Uterus (tissue), 4 donors: Measurements from ENCODE around the gene CHAD. TPM values are rescaled to one million over a fixed set of nuclear protein-coding genes. Genes with fewer than 3 reads are reported as not detected.

Source experiments
- DNase-seq, 2 donors: peaks; one replicate each; pipeline ENCODE4 v3.0.0-alpha.2; 2019 to 2020
- H3K27ac ChIP-seq, 2 donors: fragments of 200-600 bp; sonication (generic); 1 replicate in 1 of 2; 2 replicates in 1 of 2; pipeline ENCODE4 v1.5.1; 2016 to 2018
- H3K27me3 ChIP-seq, 2 donors: fragments of 200-600 bp; sonication (generic); one replicate each; pipeline ENCODE4 v1.5.1; 2018 to 2019; ENCODE audit warnings: control low read depth in 1 of 2
- H3K36me3 ChIP-seq, 2 donors: fragments of 200-600 bp; sonication (generic); one replicate each; pipeline ENCODE4 v1.5.1; 2019; ENCODE audit warnings: control low read depth in 1 of 2
- H3K4me1 ChIP-seq, 2 donors: fragments of 200-600 bp; sonication (generic); one replicate each; pipeline ENCODE4 v1.5.1; 2018 to 2019; ENCODE audit warnings: control low read depth in 1 of 2
- H3K4me3 ChIP-seq, 2 donors: fragments of 200-600 bp; sonication (generic); 1 replicate in 1 of 2; 2 replicates in 1 of 2; pipeline ENCODE4 v1.5.1; 2018 to 2019; ENCODE audit warnings: mild to moderate bottlenecking in 1 of 2
- H3K9me3 ChIP-seq, 2 donors: fragments of 200-600 bp; sonication (generic); one replicate each; pipeline ENCODE4 v1.5.1; 2019; ENCODE audit warnings: control low read depth in 1 of 2
- CTCF ChIP-seq, 4 experiments: fragments of 200-600 bp in 2 of 4; fragments of 450-650 bp in 2 of 4; sonication (generic) in 2 of 4; IDR thresholded peaks; one replicate each; pipeline ENCODE4 v1.5.1; 2016 to 2019; ENCODE audit warnings: antibody characterized with exemption in 4 of 4, mild to moderate bottlenecking in 2 of 4, moderate library complexity in 1 of 4
- POLR2A ChIP-seq, 2 donors: fragments of 450-650 bp; IDR thresholded peaks; one replicate each; pipeline ENCODE4 v1.6.1; 2016; ENCODE audit warnings: antibody characterized with exemption in 2 of 2, mild to moderate bottlenecking in 1 of 2, moderate library complexity in 1 of 2
- intact Hi-C: fragments of 100-400 bp; cut with DNase I; formaldehyde crosslinking; loops from one replicate; pipeline ENCODE4 v1.15.1; 2023; ENCODE audit warnings: low total_unique reads
- total RNA-seq, 4 donors: library from RNA; depleted of rRNA in 3 of 4; stranded (reverse); fragments of >200 nt in 3 of 4; gene quantifications; one replicate each; pipeline versions ENCODE4 v1.1.0 to v1.2.4, GENCODE V29; 2014 to 2023
- donor health status: DM: yes; HTN: yes; CAD: no.

Gene CHAD
- total RNA-seq, 4 donors from 2014 or later, result not detected

DNA sequence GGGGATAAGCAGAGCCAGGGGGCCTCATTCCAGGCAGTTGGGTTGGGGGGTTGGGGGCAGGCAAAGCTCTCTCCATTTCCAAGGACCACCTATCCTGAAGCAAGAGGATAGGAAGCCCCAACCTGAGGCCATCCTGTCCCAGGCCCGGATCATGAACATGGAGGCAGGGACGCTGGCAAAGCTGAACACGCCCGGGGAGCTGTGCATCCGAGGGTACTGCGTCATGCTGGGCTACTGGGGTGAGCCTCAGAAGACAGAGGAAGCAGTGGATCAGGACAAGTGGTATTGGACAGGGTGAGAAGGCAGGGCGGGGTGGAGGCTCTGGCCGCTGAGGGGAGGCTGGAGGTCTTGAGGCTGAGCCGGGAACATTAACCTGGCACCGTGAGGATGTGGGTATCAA is 3.6 kb upstream of the CHAD start:
- no peak overlapping the region for H3K4me3 ChIP-seq
- intact Hi-C loops, result no loop called here
- H3K36me3 ChIP-seq, result no peaks in the 10 kb centered on the region
- DNase-seq, result no peak
- H3K9me3 ChIP-seq, result no peaks in the 10 kb centered on the region
- H3K27me3 ChIP-seq, result no peaks in the 10 kb centered on the region
- peaks cover 0 to 15% of the 10 kb centered on the region in 2 donors for H3K4me1 ChIP-seq
- TF ChIP-seq CTCF (IDR thresholded peaks at IDR 0.05), result no peak
- no peak for TF ChIP-seq POLR2A (IDR thresholded peaks at IDR 0.05)
- H3K27ac ChIP-seq, result no peak overlapping the region

DNA sequence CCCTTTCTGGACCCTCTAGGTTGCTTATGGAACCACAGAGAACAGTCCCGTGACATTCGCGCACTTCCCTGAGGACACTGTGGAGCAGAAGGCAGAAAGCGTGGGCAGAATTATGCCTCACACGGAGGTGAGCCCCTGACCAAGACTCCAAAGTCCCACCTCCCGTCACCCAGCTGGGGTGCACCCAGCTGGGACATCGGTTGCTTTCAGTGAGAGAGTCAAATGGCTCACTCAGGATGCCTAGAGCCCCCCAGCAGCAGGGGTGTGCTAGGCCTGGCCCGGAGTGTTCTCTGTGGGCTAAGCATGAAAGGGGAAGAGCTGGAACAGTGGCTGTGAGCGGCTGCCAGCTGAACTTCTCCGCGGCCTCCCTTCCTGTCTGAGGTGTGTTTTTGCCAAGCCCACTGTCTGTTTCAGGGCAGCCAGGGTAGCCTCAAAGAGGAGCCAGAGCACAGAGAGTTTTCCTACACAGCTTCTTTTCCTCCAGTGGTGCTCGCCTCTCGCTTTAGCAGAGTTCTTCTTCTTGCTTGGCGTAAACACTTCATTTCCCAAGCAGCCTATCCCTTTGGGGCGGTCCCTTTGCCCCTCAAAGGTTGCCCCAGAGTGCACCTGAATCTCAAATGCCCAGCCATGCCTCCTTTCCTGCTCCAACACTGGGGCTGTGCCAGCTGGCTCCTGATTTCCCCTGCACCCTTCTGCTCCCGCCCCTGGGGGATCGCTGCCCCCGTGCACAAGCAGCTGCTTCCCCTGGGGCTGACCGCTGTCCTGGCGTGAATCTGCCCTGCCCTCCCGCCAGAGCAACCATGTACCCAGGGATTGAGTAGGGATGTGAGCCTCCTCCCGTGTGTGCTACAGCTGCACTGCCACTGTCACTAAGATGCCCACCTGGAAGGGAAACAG is 2.6 kb upstream of the CHAD start:
- H3K27ac ChIP-seq, result peak overlapping the region in 1 of 2 donors; percentile 4
- intact Hi-C loops, result no loop called here
- H3K27me3 ChIP-seq, result no peaks in the 10 kb centered on the region
- H3K9me3 ChIP-seq, result no peaks in the 10 kb centered on the region
- H3K4me1 ChIP-seq, result peaks cover 0 to 15% of the 10 kb centered on the region in 2 donors
- no peaks in the 10 kb centered on the region for H3K36me3 ChIP-seq
- TF ChIP-seq POLR2A (IDR thresholded peaks at IDR 0.05) (no peak), CTCF (IDR thresholded peaks at IDR 0.05) (no peak)
- no peak overlapping the region for H3K4me3 ChIP-seq
- DNase-seq, result no peak

- Histone ChIP-seq H3K4me3 (no peak overlapping the region), H3K4me1 (peaks cover 0 to 15% of the 10 kb centered on the region in 2 donors), H3K36me3 (no peaks in the 10 kb centered on the region), H3K27ac (no peak overlapping the region), H3K27me3 (no peaks in the 10 kb centered on the region), H3K9me3 (no peaks in the 10 kb centered on the region)
- intact Hi-C loops, result no loop called here
- TF ChIP-seq POLR2A (IDR thresholded peaks at IDR 0.05) (no peak), CTCF (IDR thresholded peaks at IDR 0.05) (no peak)
- DNase-seq, result no peak
Measured at GRCh38 chr17:50470426-50470825, 1.7 kb upstream of the CHAD start.

DNA sequence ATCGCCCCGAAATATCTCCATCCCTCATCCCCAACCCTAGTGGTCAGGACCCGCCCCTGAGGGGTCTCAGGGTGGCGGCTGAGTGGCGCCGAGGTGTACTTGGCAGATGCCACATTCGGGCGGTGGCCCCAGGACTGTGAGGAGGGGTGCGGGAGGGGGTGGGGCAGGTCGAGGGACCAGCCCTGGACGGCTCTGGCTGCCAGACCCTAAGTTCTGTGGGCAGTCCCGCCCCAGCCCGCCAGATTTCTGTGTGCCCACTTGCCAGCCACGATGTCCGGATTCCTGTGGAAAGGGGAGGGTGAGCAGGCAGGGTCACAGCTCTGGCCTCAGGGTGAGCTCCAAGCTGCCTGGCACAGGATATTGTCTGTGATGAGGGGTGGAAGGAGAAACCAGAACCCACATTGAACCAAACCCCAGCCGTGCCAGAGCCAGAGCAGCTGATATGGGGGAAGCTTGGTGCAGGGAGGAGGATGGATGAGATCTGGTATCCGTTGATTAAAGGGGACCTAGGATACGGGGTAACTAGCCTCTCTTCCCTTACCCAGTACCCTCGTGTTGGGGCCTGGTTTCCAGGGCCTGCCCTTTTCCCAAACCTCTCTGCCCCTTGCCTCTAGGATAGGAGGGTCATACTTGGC is 1.1 kb upstream of the CHAD start:
- no peaks in the 10 kb centered on the region for H3K27me3 ChIP-seq
- TF ChIP-seq POLR2A (IDR thresholded peaks at IDR 0.05) (no peak), CTCF (IDR thresholded peaks at IDR 0.05) (no peak)

DNA sequence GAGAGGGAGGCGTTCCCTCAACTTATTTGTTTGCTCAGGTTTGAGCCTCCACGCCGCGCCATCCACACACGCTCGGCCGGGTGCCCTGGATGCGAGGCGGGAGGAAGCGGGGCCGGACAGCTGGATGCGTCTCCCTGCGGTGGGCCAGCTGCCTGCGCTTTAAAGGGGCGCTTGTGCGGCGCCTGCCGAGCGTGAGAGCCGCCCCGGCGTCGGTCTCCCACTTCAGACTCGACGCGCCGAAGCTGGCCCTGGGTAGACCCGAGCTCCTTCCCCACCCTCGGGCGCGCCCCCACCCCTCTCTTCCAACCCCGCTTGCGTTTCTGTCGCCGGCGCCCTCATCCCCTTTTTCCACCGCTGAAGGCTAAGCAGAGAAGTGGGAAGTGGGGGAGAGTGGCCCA is 527 bp upstream of the CHAD start:
- intact Hi-C loops, result no loop called here
- Histone ChIP-seq H3K27me3 (no peaks in the 10 kb centered on the region), H3K36me3 (no peaks in the 10 kb centered on the region), H3K27ac (no peak overlapping the region), H3K9me3 (no peaks in the 10 kb centered on the region), H3K4me1 (peaks cover 0 to 15% of the 10 kb centered on the region in 2 donors), H3K4me3 (peak overlapping the region; percentile 18 to 28)
- no peak for DNase-seq
- no peak for TF ChIP-seq CTCF (IDR thresholded peaks at IDR 0.05)
- no peak for TF ChIP-seq POLR2A (IDR thresholded peaks at IDR 0.05)

More for the DNA sequence above, 1.1 kb upstream of the CHAD start:
- H3K4me3 ChIP-seq, result no peak overlapping the region
- no peak for DNase-seq
- intact Hi-C loops, result no loop called here
- no peaks in the 10 kb centered on the region for H3K36me3 ChIP-seq
- H3K4me1 ChIP-seq, result peaks cover 0 to 15% of the 10 kb centered on the region in 2 donors
- H3K9me3 ChIP-seq, result no peaks in the 10 kb centered on the region
- no peak overlapping the region for H3K27ac ChIP-seq
